IPS-15b (cell line): Measurements from ENCODE around the gene NELFCD.
"Not testable (repeated sequence)": the region's sequence is repeated elsewhere in the genome, so short reads cannot be mapped to it uniquely, and the experiment has no call there.

Source experiments
- H3K27me3 ChIP-seq: one replicate; pipeline ENCODE4 v1.6.1; 2013; ENCODE audit warnings: low read length; ENCODE audit not compliant: control insufficient read depth, insufficient read depth
- H3K36me3 ChIP-seq: one replicate; pipeline ENCODE4 v1.6.1; 2013; ENCODE audit warnings: low read length; ENCODE audit not compliant: control insufficient read depth, insufficient read depth
- H3K4me1 ChIP-seq: one replicate; pipeline ENCODE4 v1.6.1; 2013; ENCODE audit warnings: mild to moderate bottlenecking, low read length; ENCODE audit not compliant: control insufficient read depth, insufficient read depth
- H3K4me3 ChIP-seq: one replicate; pipeline ENCODE4 v1.5.1; 2013; ENCODE audit warnings: low read depth, low read length
- H3K9ac ChIP-seq: one replicate; pipeline ENCODE4 v1.6.1; 2013; ENCODE audit warnings: low read depth, mild to moderate bottlenecking, low read length
- H3K9me3 ChIP-seq: one replicate; pipeline ENCODE4 v1.6.1; 2013; ENCODE audit warnings: mild to moderate bottlenecking, low read length; ENCODE audit not compliant: control insufficient read depth, insufficient read depth

NELFCD gene

GRCh38 chr20:58956078-58956477, 25.0 kb upstream of the NELFCD start:
- Histone ChIP-seq H3K4me3 (no peak overlapping the region), H3K27me3 (no peaks in the 10 kb centered on the region), H3K9ac (no peak overlapping the region), H3K36me3 (no peaks in the 10 kb centered on the region), H3K4me1 (no peaks in the 10 kb centered on the region), H3K9me3 (no peaks in the 10 kb centered on the region)

GRCh38 chr20:58959652-58960051, 21.4 kb upstream of the NELFCD start:
- H3K27me3 ChIP-seq, result no peaks in the 10 kb centered on the region
- H3K9me3 ChIP-seq, result no peaks in the 10 kb centered on the region
- no peaks in the 10 kb centered on the region for H3K36me3 ChIP-seq
- no peak overlapping the region for H3K4me3 ChIP-seq
- H3K4me1 ChIP-seq, result peaks cover 3% of the 10 kb centered on the region
- no peak overlapping the region for H3K9ac ChIP-seq

GRCh38 chr20:58963060-58963584, 17.9 kb upstream of the NELFCD start:
- Histone ChIP-seq H3K9me3 (no peaks in the 10 kb centered on the region), H3K9ac (no peak overlapping the region), H3K4me3 (no peak overlapping the region), H3K36me3 (no peaks in the 10 kb centered on the region), H3K27me3 (no peaks in the 10 kb centered on the region), H3K4me1 (peaks cover 6% of the 10 kb centered on the region)

- not testable (repeated sequence) for H3K9me3 ChIP-seq, H3K27me3 ChIP-seq, H3K4me1 ChIP-seq, H3K36me3 ChIP-seq, H3K4me3 ChIP-seq, H3K9ac ChIP-seq
Measured at GRCh38 chr20:58963922-58964321, 17.1 kb upstream of the NELFCD start.

- Histone ChIP-seq H3K27me3 (no peaks in the 10 kb centered on the region), H3K4me3 (no peak overlapping the region), H3K4me1 (peaks cover 9% of the 10 kb centered on the region), H3K9ac (no peak overlapping the region), H3K36me3 (no peaks in the 10 kb centered on the region), H3K9me3 (no peaks in the 10 kb centered on the region)
Measured at GRCh38 chr20:58965270-58966064, 15.6 kb upstream of the NELFCD start.

- Histone ChIP-seq H3K27me3 (no peaks in the 10 kb centered on the region), H3K4me1 (peaks cover 9% of the 10 kb centered on the region), H3K9me3 (no peaks in the 10 kb centered on the region), H3K4me3 (no peak overlapping the region), H3K9ac (peak overlapping the region; percentile 37), H3K36me3 (no peaks in the 10 kb centered on the region)
Measured at GRCh38 chr20:58967652-58968429, 13.2 kb upstream of the NELFCD start.

- Histone ChIP-seq H3K9ac (no peak overlapping the region), H3K4me3 (no peak overlapping the region), H3K9me3 (no peaks in the 10 kb centered on the region), H3K27me3 (peaks cover 2% of the 10 kb centered on the region), H3K36me3 (no peaks in the 10 kb centered on the region), H3K4me1 (peaks cover 5% of the 10 kb centered on the region)
Measured at GRCh38 chr20:58969439-58969838, 11.6 kb upstream of the NELFCD start.

GRCh38 chr20:58970146-58970545, 10.9 kb upstream of the NELFCD start:
- Histone ChIP-seq H3K9ac (no peak overlapping the region), H3K9me3 (no peaks in the 10 kb centered on the region), H3K27me3 (peaks cover 2% of the 10 kb centered on the region), H3K4me3 (no peak overlapping the region), H3K36me3 (no peaks in the 10 kb centered on the region), H3K4me1 (peaks cover 5% of the 10 kb centered on the region)

- Histone ChIP-seq H3K36me3 (no peaks in the 10 kb centered on the region), H3K9ac (no peak overlapping the region), H3K9me3 (no peaks in the 10 kb centered on the region), H3K4me3 (no peak overlapping the region), H3K4me1 (peaks cover 5% of the 10 kb centered on the region), H3K27me3 (peaks cover 2% of the 10 kb centered on the region)
Measured at GRCh38 chr20:58971429-58971828, 9.6 kb upstream of the NELFCD start.

- Histone ChIP-seq H3K9me3 (no peaks in the 10 kb centered on the region), H3K27me3 (peaks cover 2% of the 10 kb centered on the region), H3K9ac (no peak overlapping the region), H3K36me3 (no peaks in the 10 kb centered on the region), H3K4me1 (peaks cover 4% of the 10 kb centered on the region), H3K4me3 (no peak overlapping the region)
Measured at GRCh38 chr20:58973179-58973578, 7.9 kb upstream of the NELFCD start.

- no peak overlapping the region for H3K4me3 ChIP-seq
- H3K9me3 ChIP-seq, result no peaks in the 10 kb centered on the region
- H3K27me3 ChIP-seq, result peaks cover 2% of the 10 kb centered on the region
- no peak overlapping the region for H3K9ac ChIP-seq
- peaks cover 8% of the 10 kb centered on the region for H3K4me1 ChIP-seq
- H3K36me3 ChIP-seq, result no peaks in the 10 kb centered on the region
Measured at GRCh38 chr20:58973866-58974265, 7.2 kb upstream of the NELFCD start.

GRCh38 chr20:58975353-58975752, 5.7 kb upstream of the NELFCD start:
- H3K9me3 ChIP-seq, result no peaks in the 10 kb centered on the region
- peaks cover 8% of the 10 kb centered on the region for H3K4me1 ChIP-seq
- H3K9ac ChIP-seq, result no peak overlapping the region
- peaks cover 2% of the 10 kb centered on the region for H3K27me3 ChIP-seq
- no peaks in the 10 kb centered on the region for H3K36me3 ChIP-seq
- H3K4me3 ChIP-seq, result no peak overlapping the region
